ENCODE data around the gene OXCT1. TPM values are rescaled to one million over a fixed set of nuclear protein-coding genes. Genes with fewer than 3 reads are reported as not detected.

The OXCT1 gene
- polyA plus RNA-seq, 2 of the 4 experiments (the other 2 are of a cell fraction): 2.6 to 3.0 TPM

DNA sequence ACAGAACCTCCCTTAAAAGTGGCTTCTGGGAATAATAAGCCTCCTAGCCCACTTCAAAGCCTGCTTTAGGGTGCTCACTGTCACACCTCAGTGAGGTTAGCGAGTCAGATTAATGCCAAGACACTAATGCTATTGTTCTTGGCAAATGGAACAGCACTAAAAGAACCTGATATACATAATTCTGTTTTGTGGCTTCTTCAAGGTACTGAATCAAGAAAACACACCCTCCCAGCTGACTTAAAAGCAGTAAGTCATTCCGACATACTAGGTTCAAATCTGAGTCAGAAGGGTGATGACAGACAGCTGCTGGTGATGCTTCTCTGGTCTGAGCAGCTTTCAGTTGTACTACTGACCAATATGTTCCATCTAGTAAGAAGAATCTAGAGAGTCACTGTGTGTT is 121.6 kb downstream of the OXCT1 start:
- Histone ChIP-seq H3K4me1 (no peaks in the 10 kb centered on the region), H3K4me2 (no peak overlapping the region), H3K9me3 (no peaks in the 10 kb centered on the region), H3K27ac (no peak overlapping the region), H3K4me3 (no peak overlapping the region)
- FAIRE-seq (no peak), DNase-seq (ENCODE audit: low read depth in 1 of 2, low spot score in 1 of 2) (no peak), ATAC-seq (no peak)
- ChIA-PET CTCF (no interaction called here), POLR2A (no interaction called here)
- WGBS (ENCODE audit: missing lambda C conversion rate): 42% methylated on average over 2 of the region's 2 CpGs
- TF ChIP-seq HOXB5 (CRISPR knock-in tag; IDR thresholded peaks at IDR 0.05) (no peak), ESRRA (IDR thresholded peaks at IDR 0.05; ENCODE audit: borderline replicate concordance, low read length) (no peak), TP53 (CRISPR knock-in tag; IDR thresholded peaks at IDR 0.05) (no peak), ZSCAN20 (CRISPR knock-in tag; IDR thresholded peaks at IDR 0.05) (no peak), MAZ (IDR thresholded peaks at IDR 0.05; ENCODE audit: borderline replicate concordance, low read depth, low read length) (no peak), RARB (CRISPR knock-in tag; IDR thresholded peaks at IDR 0.05) (no peak), JUNB (IDR thresholded peaks at IDR 0.05) (no peak), ZFP36 (IDR thresholded peaks at IDR 0.05; ENCODE audit: borderline replicate concordance, partially characterized antibody) (no peak), KDM5A (IDR thresholded peaks at IDR 0.05) (no peak)
- TF ChIP-seq, protein P1, sequence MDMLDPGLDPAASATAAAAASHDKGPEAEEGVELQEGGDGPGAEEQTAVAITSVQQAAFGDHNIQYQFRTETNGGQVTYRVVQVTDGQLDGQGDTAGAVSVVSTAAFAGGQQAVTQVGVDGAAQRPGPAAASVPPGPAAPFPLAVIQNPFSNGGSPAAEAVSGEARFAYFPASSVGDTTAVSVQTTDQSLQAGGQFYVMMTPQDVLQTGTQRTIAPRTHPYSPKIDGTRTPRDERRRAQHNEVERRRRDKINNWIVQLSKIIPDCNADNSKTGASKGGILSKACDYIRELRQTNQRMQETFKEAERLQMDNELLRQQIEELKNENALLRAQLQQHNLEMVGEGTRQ (IDR thresholded peaks at IDR 0.05): no peak
- TF ChIP-seq, protein P2, sequence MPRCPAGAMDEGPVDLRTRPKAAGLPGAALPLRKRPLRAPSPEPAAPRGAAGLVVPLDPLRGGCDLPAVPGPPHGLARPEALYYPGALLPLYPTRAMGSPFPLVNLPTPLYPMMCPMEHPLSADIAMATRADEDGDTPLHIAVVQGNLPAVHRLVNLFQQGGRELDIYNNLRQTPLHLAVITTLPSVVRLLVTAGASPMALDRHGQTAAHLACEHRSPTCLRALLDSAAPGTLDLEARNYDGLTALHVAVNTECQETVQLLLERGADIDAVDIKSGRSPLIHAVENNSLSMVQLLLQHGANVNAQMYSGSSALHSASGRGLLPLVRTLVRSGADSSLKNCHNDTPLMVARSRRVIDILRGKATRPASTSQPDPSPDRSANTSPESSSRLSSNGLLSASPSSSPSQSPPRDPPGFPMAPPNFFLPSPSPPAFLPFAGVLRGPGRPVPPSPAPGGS (IDR thresholded peaks at IDR 0.05): no peak

DNA sequence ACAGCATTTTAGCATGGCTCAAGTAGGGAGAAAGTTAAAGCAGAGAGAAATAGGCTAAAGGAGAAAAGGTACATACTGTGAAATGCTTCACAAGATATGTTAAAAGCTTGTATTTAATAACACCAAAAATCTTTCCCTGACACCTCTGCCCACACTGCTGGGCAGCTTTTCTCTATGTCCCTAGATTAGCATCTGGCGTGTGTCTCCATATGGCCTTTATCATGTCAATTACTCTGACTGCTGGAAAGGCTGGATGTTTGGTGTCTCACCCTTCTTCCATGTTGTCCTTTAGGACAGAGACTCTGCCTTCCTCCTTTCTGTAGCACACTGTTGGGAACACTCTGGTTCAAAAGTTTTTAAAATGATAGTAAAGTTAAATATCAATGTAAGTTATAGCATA is 122.5 kb downstream of the OXCT1 start:
- DNase-seq (ENCODE audit: low read depth in 1 of 2, low spot score in 1 of 2) (no peak), FAIRE-seq (no peak), ATAC-seq (no peak)
- Histone ChIP-seq H3K4me3 (no peak overlapping the region), H3K9me3 (no peaks in the 10 kb centered on the region), H3K27ac (no peak overlapping the region), H3K4me2 (no peak overlapping the region), H3K4me1 (no peaks in the 10 kb centered on the region)
- 71% methylated on average over 1 of the region's 1 CpG for WGBS (ENCODE audit: missing lambda C conversion rate)
- TF ChIP-seq RNF2 (IDR thresholded peaks at IDR 0.05; ENCODE audit: borderline replicate concordance, low read depth): no peak
- TF ChIP-seq EHF (CRISPR knock-in tag; IDR thresholded peaks at IDR 0.05): no peak
- no peak for TF ChIP-seq ATOH8 (CRISPR knock-in tag; IDR thresholded peaks at IDR 0.05; ENCODE audit: low read depth)
- no peak for TF ChIP-seq HMGXB4 (CRISPR knock-in tag; IDR thresholded peaks at IDR 0.05; ENCODE audit: borderline replicate concordance)
- no peak for TF ChIP-seq NPAS2 (CRISPR knock-in tag; IDR thresholded peaks at IDR 0.05; ENCODE audit: borderline replicate concordance)
- TF ChIP-seq EP300 (IDR thresholded peaks at IDR 0.05): no peak
- no peak for TF ChIP-seq FOXS1 (CRISPR knock-in tag; IDR thresholded peaks at IDR 0.05)
- no peak for TF ChIP-seq KDM1A (IDR thresholded peaks at IDR 0.05; ENCODE audit: low read depth)
- TF ChIP-seq TFCP2L1 (CRISPR knock-in tag; IDR thresholded peaks at IDR 0.05): no peak
- TF ChIP-seq, protein P3, sequence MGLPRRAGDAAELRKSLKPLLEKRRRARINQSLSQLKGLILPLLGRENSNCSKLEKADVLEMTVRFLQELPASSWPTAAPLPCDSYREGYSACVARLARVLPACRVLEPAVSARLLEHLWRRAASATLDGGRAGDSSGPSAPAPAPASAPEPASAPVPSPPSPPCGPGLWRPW (IDR thresholded peaks at IDR 0.05): no peak
- TF ChIP-seq MAZ (IDR thresholded peaks at IDR 0.05; ENCODE audit: borderline replicate concordance, low read depth, low read length): no peak
- no peak for TF ChIP-seq CEBPB (IDR thresholded peaks at IDR 0.05)
- TF ChIP-seq ELK1 (IDR thresholded peaks at IDR 0.05; ENCODE audit: low read depth, low read length): no peak
- TF ChIP-seq SREBF2 (IDR thresholded peaks at IDR 0.05): no peak
- no peak for TF ChIP-seq CBX2 (IDR thresholded peaks at IDR 0.05; ENCODE audit: borderline replicate concordance, low read depth)
- POLR2A ChIA-PET: no interaction called here
- CTCF ChIA-PET: no interaction called here
